Duodenal mucosa (tissue), 2 donors: ENCODE results near the gene DTNB.

Source experiments
- H3K27ac ChIP-seq: one replicate; pipeline ENCODE4 v1.7.0; 2013; ENCODE audit warnings: low read depth, low read length
- H3K27me3 ChIP-seq, 2 donors: one replicate each; pipeline ENCODE4 v1.7.0; 2013; ENCODE audit warnings: low read length in 2 of 2, control low read depth in 1 of 2; ENCODE audit not compliant: insufficient read depth in 2 of 2, control insufficient read depth in 1 of 2
- H3K36me3 ChIP-seq, 2 donors: one replicate each; pipeline ENCODE4 v1.7.0; 2013; ENCODE audit warnings: low read length in 2 of 2, control low read depth in 1 of 2; ENCODE audit not compliant: insufficient read depth in 2 of 2, control insufficient read depth in 1 of 2
- H3K4me1 ChIP-seq, 2 donors: one replicate each; pipeline ENCODE4 v1.7.0; 2013; ENCODE audit warnings: low read length in 2 of 2, control low read depth in 1 of 2; ENCODE audit not compliant: insufficient read depth in 2 of 2, control insufficient read depth in 1 of 2
- H3K4me3 ChIP-seq, 2 donors: one replicate each; pipeline ENCODE4 v1.7.0; 2013; ENCODE audit warnings: low read length in 2 of 2, low read depth in 1 of 2
- H3K9ac ChIP-seq, 2 donors: one replicate each; pipeline ENCODE4 v1.7.0; 2013; ENCODE audit warnings: low read length in 2 of 2, low read depth in 1 of 2
- H3K9me3 ChIP-seq, 2 donors: one replicate each; pipeline ENCODE4 v1.7.0; 2013; ENCODE audit warnings: low read length in 2 of 2, control low read depth in 1 of 2; ENCODE audit not compliant: control insufficient read depth in 1 of 2

DTNB gene

DNA sequence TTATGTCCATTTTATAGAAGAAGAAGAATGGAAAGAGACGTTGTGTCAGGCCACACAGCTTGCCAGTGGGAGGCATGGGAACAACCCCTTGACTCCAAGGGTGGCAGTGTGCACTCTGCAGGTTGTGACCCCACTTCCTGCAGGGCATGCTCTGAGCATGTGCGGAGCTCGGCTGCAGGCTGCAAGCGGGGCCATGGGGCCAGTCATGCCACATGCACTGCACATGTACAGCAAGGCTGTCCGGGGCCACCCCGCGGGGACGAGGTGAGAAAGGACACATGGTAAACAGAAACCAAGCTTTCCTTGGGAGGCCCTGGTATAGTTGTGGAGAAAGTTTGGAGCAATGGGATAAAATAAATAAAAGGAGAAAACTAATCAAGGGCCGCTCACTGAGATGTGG lies 284.2 kb downstream of the DTNB start:
- no peak overlapping the region for H3K9ac ChIP-seq
- H3K4me3 ChIP-seq, result no peak overlapping the region
- H3K9me3 ChIP-seq, result no peaks in the 10 kb centered on the region
- H3K27me3 ChIP-seq, result no peaks in the 10 kb centered on the region
- no peak overlapping the region for H3K27ac ChIP-seq
- H3K4me1 ChIP-seq, result no peaks in the 10 kb centered on the region
- no peaks in the 10 kb centered on the region for H3K36me3 ChIP-seq

DNA sequence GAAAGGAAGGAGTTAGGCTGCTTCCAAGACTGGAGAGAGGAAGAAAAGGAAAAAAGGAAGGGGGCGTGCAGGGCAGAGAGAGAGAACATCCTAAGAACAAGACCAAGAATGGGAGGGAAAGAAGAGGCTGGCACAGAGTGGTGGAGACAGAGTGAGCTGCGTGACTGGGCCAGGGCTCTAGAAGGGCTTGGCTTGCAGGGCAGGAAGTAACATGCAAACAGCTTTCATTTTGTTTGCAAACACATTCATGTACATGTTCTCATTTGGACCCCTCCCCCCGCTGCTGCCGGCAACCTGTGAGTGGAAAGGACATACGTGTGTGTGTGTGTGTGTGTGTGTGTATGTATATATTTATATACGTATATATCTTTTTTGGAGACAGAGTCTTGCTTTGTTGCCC lies 284.9 kb downstream of the DTNB start:
- Histone ChIP-seq H3K36me3 (no peaks in the 10 kb centered on the region), H3K9ac (no peak overlapping the region), H3K27me3 (no peaks in the 10 kb centered on the region), H3K27ac (no peak overlapping the region), H3K4me1 (no peaks in the 10 kb centered on the region), H3K4me3 (no peak overlapping the region), H3K9me3 (no peaks in the 10 kb centered on the region)

DNA sequence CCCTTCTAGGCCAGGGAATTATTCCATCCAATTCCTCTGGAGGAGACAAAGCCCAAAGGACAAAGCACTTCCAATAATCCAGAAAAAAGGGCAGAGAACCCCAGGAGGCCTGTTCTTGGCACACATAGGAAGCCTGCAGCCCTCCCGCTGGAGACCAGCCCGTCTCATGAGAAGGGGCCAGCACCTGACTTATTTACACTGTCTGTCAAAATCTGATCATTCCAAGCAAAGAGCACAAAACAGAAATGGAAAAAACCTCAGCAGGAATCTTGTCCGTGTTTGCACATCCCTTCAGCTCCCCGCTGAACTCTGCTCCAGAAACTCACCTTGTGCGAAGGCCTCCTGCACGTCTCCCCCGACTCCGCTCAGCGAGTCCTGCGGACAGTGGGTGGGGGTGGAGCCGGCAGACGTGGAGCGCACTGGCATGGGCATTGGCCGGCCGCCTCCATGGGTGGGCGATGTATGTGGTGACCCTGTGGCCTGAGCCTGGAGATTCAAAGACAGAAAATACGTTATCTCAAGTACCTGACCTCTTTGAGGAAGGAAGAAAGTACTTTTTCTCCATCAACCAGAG lies 285.4 kb downstream of the DTNB start:
- no peak overlapping the region for H3K4me3 ChIP-seq
- H3K9ac ChIP-seq, result no peak overlapping the region
- H3K4me1 ChIP-seq, result no peaks in the 10 kb centered on the region
- no peaks in the 10 kb centered on the region for H3K36me3 ChIP-seq
- H3K9me3 ChIP-seq, result no peaks in the 10 kb centered on the region
- no peak overlapping the region for H3K27ac ChIP-seq
- no peaks in the 10 kb centered on the region for H3K27me3 ChIP-seq

DNA sequence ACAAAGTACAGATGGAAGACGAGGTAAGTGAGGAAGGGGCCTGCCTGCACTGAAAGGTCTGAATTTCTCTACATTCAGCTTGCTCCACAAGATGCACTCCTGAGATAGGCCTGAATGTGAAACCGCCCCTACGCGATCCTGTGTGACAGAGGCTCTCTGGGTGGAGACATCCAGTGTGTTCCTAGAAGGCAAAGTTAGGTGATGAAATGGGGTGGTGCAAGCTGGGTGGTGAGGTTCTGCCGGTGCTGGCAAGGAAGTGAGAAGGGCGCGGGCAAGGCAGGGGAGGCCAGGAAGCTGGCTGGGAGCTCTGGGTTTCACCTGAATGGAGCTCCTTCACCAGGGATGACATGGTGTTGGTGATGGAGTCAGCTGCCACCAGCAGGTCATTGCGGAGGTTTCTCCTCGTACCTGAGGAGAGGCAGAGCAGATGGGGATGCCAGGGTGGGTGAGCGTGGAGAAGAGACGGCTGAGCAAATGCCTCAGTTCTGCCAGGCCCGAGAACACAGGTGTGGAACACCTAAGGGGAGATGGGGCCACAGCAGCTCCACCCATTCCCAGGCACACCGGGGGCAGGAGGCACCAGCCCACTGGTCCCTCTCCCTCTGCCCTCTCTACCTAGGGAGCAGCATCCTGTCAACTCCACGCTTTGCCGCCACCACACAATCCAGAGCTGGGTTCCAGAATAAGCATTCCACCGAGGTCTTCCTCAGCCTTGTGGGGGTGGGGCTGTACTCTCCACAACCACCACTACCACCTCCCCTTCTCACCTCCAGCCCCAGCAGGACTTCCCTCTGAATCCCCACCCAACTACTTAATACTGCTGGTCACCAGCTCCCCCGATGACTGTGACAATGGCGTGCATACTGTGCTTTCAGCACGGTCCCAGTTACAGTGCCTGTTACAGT lies 286.2 kb downstream of the DTNB start:
- no peak overlapping the region for H3K27ac ChIP-seq
- no peaks in the 10 kb centered on the region for H3K9me3 ChIP-seq
- no peaks in the 10 kb centered on the region for H3K36me3 ChIP-seq
- H3K4me3 ChIP-seq, result no peak overlapping the region
- no peaks in the 10 kb centered on the region for H3K4me1 ChIP-seq
- H3K27me3 ChIP-seq, result no peaks in the 10 kb centered on the region
- no peak overlapping the region for H3K9ac ChIP-seq

DNA sequence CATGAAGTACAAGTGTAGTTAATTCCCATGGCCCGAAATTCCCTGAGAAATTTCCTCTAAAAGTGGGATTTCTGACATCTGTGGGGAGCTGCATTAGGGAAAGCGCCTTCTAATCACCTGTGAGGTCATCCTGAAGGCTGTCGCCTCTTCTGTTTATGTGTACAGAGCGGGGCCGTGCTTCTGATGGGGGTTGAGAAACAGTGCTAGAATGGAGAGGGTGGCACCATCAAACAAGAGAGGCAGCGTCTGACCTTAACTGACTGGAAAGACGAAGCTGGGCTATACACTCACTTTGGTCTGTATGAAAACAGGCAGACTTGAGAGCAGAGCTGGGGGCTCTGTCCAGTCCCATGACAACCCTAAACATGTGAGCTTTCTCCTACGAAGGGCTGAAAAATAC lies 287.5 kb downstream of the DTNB start:
- Histone ChIP-seq H3K27ac (no peak overlapping the region), H3K9me3 (no peaks in the 10 kb centered on the region), H3K4me1 (no peaks in the 10 kb centered on the region), H3K27me3 (no peaks in the 10 kb centered on the region), H3K9ac (no peak overlapping the region), H3K4me3 (no peak overlapping the region), H3K36me3 (no peaks in the 10 kb centered on the region)

- Histone ChIP-seq H3K4me3 (no peak overlapping the region), H3K4me1 (peaks cover 0 to 2% of the 10 kb centered on the region in 2 donors), H3K9ac (no peak overlapping the region), H3K9me3 (no peaks in the 10 kb centered on the region), H3K27ac (no peak overlapping the region), H3K27me3 (no peaks in the 10 kb centered on the region), H3K36me3 (no peaks in the 10 kb centered on the region)
These were observed 289.6 kb downstream of the DTNB start for GRCh38 chr2:25383806-25384205.

DNA sequence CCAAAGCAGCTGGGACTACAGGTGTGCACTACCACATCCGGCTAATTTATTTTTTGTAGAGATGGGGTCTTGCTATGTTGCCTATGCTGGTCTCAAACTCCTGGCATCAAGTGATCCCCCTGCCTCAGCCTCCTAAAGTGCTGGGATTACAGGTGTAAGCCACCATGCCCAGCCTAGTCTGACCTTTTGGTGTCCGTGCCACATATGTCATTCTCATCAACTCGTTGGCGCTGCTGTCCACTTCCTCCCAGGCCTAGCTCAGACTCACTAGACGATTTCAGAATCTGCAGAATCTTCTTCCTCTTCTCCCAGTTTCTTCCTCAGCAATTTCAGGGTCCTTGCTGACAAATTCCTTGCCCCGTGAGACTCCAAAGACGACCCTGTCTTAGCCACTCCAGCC lies 291.9 kb downstream of the DTNB start:
- H3K9ac ChIP-seq, result no peak overlapping the region
- no peak overlapping the region for H3K27ac ChIP-seq
- no peak overlapping the region for H3K4me3 ChIP-seq
- no peaks in the 10 kb centered on the region for H3K9me3 ChIP-seq
- no peaks in the 10 kb centered on the region for H3K36me3 ChIP-seq
- no peaks in the 10 kb centered on the region for H3K27me3 ChIP-seq
- H3K4me1 ChIP-seq, result peaks cover 11 to 18% of the 10 kb centered on the region in 2 donors

GRCh38 chr2:25380586-25381375 lies 292.6 kb downstream of the DTNB start:
- H3K36me3 ChIP-seq, result no peaks in the 10 kb centered on the region
- no peaks in the 10 kb centered on the region for H3K9me3 ChIP-seq
- no peaks in the 10 kb centered on the region for H3K27me3 ChIP-seq
- H3K27ac ChIP-seq, result no peak overlapping the region
- H3K4me3 ChIP-seq, result no peak overlapping the region
- peaks cover 16 to 23% of the 10 kb centered on the region in 2 donors for H3K4me1 ChIP-seq
- no peak overlapping the region for H3K9ac ChIP-seq

- peaks cover 16 to 23% of the 10 kb centered on the region in 2 donors for H3K4me1 ChIP-seq
- H3K4me3 ChIP-seq, result no peak overlapping the region
- H3K27ac ChIP-seq, result no peak overlapping the region
- no peak overlapping the region for H3K9ac ChIP-seq
- H3K36me3 ChIP-seq, result no peaks in the 10 kb centered on the region
- H3K27me3 ChIP-seq, result no peaks in the 10 kb centered on the region
- no peaks in the 10 kb centered on the region for H3K9me3 ChIP-seq
These were observed 293.4 kb downstream of the DTNB start for GRCh38 chr2:25380023-25380422.

DNA sequence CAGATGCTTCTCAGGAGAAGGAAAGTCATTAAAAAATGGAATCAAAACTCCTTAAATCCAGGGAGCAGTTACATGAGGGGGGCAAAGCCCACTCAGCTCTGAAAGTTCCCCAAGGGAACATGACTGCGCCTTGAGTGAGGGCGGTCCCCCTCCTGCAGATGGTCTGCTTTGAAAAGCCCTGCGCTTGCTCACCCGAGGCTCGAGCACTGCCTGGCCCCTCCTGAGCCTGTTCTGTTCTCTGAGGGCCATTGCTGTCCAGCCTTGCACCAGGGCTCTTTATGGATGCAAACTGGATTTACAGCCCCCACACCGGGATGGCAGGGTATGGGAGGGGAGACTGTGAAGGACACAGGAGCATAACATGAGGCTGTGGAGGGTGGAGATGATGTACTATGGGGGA lies 293.8 kb downstream of the DTNB start:
- Histone ChIP-seq H3K27ac (no peak overlapping the region), H3K36me3 (no peaks in the 10 kb centered on the region), H3K9me3 (no peaks in the 10 kb centered on the region), H3K4me3 (no peak overlapping the region), H3K27me3 (no peaks in the 10 kb centered on the region), H3K4me1 (peaks cover 16 to 23% of the 10 kb centered on the region in 2 donors), H3K9ac (no peak overlapping the region)
